Limb (tissue), 2 donors: Measurements from ENCODE around the gene KRT38.

Experiments
- DNase-seq, 2 donors: peaks; one replicate each; pipeline ENCODE4 v3.0.0-alpha.2; 2016; ENCODE audit errors: extremely low spot score in 2 of 2

KRT38 gene

DNA sequence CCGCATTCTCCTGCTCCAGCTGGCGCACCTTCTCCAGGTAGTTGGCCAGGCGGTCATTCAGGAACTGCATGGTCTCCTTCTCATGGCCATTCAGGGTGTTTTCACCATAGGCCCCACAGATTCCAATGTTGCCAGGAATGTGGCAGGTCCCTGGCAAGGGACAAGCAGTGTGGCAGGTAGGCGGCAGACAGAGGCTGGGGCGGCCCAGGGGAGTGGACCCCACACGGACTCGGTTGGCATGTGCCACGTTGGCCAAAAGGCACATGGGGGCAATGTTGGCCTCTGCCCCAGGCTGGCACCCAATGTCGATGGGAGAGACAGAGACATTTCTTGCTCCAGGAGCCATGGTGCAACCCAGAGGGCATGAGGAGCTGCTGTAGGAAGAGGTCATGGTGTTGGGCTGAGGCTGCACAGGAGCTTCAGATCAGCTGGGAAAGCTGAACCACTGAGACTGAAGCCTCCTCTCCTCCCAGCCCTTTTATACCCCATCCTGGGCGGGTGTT is at the start of gene KRT38:
Gene KRT38 (minus strand): TSS at position 453 of the 503 bp plus-strand sequence. CDS start 62 bp downstream, at position 391.
- DNase-seq = no peak

DNA sequence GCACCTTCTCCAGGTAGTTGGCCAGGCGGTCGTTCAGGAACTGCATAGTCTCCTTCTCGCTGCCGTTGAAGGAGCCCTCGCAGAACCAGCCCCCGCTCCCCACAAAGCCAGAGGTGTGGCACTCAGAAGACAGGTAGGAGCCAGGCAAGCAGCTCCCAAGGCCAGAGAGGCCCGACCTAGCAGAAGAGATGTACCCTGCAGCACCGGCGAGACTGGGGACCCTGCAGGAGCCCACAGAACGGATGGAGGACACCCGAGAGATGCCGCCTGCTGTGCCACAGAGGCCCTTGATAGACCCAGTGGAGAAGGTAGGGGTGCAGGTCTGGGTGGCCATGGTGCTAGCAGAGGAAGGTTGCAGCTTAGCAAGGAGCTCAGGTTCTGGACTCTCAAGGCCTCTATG is 48.7 kb upstream of the KRT38 start, which contains the start of gene KRT36:
Gene KRT36 (minus strand): TSS at position 380 of the 400 bp plus-strand sequence. CDS start 46 bp downstream, at position 334.
- DNase-seq = no peak

DNA sequence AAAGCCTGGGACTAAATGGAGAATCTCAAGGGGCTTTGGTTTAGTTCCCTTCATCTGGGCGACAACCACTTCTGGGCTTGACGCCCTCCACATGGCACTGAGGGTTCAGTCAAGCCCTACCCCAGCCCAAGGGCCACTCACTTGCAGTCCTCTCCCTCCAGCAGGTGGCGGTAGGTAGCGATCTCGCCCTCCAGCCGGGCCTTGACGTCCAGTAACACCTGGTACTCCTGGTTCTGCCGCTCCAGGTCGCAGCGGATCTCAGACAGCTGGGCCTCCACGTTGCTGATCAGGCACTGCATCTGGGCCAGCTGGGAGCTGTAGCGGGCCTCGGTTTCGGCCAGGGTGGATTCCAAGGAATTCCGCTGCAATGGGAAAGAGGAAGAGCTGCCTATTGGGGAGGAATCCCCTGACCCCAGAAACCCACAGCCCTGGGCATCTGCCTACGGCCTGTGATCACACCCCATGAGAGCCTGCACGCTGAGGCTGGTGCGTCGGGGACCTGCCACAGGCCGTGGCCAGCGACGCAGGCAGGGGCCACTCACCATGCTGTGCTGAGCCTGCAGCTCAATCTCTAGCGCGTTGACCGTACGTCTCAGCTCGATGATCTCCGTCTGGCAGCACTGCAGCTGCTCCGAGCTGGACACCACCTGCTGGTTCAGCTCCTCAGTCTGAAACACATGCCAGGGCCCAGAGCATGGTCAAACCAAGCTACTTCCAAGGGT is 46.2 kb upstream of the KRT38 start:
- DNase-seq = no peak

DNA sequence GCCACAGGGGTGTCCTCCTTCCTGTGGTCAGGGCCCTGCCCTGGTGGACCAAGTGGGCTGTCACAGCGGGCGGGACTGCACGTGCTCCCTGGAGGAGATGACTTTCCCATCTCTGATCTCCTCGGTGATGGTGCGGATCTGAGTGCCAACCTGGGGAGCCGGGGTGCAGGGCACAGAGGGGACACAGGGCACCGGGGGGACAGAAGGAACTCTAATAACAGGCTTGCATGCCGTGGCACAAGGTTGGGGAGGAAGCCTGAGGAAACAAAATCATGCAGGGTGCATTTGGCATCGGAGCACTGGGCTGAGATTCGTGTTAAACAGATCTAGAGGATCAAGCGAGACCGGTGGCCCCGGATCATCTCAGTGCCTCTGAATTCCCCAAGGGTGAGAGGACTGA is 45.5 kb upstream of the KRT38 start:
- no peak for DNase-seq

DNA sequence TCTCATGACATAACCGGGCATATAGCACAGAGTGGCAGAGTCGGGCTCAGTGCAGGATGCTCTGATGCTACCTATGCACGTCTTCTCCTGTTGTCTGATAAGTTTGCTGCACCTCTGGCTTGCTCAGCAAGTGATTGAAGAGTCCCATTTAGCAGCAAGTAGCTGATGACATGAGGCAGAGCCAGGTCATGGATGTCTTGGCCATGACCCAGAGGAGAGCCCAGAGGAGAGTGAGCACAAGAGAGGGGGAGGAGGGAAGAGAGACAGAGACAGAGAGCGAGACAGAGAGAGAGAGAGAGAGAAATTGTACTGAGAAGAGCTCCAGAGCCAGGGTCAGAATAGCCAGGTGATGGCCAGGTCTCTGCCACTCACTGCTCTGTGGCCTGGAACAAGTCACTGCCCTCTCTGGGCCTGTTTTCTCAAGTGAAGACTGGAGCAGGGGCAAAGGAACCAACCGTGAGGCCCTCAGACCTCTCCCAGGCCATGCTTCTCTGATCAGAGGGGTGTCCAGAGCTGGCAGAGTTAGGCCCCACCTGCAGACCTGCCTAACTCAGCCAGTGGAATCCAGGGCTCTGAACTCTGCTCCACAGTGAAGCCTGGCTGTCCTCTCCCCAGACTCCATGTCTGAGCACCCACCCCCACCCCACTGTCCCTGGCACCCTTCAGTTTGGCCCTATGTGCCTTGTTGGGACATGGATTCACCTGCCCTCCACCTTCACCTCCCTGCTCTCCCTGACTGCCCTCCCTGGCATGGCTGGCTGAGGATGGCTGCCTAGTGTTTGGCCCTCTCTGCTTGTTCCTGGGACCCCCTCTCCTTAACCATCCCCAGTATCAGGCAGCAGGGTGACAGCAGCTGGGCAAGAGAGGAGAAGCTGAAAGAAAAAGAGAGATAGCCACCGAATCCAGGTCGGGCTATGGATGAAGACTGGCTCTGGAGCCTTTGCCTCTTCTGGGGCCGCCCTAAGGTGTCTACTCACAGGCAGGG is 44.4 kb upstream of the KRT38 start:
- DNase-seq = no peak

DNA sequence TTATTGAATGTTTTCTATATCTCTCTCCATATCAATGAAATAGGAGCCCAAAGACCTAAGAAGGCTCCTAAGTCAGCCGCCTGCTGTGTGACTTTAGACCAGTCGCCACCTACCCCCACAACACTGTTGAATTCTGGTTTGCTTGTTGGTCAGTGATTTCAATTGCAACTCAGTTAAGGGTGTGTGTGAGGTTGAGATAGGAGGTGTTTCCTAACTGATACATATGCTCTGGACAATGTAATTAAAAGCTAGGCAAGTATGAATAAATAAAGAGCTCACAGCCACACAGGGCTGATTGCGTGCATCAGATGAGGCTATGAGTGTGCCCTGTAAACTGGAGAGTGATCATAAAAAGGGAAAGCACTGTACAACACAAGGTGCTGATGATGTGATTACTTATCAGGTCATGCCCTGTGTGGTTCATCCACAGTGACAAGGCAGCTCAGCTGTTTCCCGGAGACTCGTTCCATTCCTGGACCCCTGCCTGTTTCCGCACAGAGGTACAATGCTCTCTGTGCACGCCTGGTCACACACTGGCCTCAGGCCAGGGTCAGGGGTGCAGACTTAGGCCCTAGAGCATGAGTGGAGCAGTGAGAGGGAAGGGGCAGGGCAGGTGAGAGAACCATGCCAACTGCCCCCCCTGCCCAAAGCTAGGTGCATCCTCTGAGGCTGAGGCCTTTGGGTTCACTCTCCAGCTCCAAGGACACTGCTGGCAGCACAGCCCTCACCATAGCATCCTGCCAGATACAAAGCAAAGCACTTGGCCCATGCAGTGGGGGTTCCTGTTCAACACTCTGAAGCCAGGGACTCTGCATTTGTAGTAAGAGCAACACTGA is 43.4 kb upstream of the KRT38 start:
- DNase-seq = no peak

DNA sequence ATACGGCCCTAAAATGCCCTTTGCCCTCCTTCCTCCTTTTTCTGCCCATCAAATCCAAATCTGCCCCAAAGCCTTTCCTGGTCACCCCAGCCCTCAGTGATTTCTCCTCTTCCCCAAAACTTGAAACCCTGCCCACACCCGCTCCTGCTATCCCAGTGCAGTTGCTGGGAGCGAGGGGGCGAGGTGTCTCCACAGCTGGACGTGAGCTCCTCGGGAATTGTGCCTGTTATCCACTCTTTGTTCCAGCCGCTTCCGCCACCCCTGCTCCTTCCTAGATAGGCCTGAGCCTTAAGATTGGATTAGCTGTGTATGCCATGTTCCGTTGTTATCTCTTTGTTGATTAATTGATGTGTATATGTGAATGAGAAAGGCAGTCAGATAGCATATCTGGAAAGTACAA is 42.7 kb upstream of the KRT38 start:
- DNase-seq = no peak

DNA sequence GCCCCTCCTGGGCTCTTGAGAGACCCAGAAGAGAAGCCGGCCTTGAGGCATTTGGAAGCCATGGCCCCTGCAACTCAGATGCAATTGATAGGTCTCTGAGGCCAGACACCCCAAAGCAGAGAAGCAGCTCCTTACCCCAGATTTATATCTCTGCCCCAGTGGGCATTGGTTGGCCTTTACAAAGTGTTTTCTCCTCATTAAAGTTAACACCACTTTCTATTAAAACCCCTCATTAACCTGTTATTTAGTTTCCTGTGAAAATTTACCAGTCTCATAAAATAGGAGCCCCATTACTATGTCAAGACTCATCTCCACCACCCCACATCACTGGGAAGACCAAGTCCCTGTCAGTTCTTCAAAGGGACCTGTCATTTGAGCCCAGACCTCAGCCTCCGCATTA is 40.3 kb upstream of the KRT38 start, which contains the start of gene KRT35:
Gene KRT35 (minus strand): TSS at position 116 of the 400 bp plus-strand sequence. CDS start 54 bp downstream, at position 62.
- DNase-seq = no peak

DNA sequence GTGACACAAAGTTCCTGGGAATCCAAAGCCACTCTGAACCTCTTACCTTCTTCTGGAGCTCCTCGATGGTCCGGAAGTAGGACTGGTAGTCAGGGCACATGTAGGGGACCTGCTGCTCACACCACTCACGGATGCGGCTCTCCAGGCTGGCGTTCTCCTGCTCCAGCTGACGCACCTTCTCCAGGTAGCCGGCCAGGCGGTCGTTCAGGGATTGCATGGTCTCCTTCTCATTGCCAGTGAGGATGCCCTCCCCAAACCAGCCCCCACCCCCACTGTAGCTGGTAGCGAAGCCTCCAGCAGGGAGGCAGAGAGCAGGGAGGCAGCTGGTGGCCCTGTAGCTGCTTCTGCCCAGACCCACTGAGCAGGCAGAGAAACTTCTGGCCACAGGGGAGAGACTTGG is 39.8 kb upstream of the KRT38 start:
- no peak for DNase-seq

DNA sequence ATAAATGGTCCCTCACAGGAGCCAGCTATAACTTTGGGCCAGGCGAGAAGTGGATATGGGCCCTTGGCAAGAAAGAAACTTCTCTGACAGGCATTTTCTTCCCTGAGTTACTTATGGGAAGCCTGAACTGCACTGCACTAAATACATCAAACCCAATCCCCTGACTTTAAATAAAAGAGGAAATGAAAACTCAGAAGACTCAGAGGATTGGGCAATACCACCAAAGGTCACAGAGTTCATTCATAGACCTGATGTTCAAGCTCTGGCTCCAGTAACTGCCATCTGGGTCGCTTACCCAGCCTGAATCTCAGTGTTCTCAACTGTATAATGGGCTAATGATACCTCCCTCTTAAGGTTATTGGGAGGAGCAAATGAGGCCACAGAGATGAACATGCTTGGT is 39.4 kb upstream of the KRT38 start:
- DNase-seq = no peak

DNA sequence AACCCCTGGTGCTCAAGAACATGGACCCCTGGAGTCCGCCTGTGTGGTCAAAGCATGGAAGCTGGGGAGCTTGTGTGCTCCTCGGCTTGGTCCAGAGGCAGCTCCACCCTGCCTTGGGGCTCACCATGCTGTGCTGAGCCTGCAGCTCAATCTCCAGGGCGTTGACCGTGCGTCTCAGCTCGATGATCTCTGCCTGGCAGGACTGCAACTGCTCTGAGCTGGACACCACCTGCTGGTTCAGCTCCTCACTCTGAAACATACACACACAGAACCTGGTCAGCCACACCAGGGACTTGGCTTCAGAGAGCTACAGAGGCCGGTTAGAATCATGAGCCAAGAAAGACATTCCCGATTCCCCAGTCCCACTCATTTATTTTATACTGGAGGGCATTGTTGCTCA is 37.5 kb upstream of the KRT38 start:
- DNase-seq = no peak

DNA sequence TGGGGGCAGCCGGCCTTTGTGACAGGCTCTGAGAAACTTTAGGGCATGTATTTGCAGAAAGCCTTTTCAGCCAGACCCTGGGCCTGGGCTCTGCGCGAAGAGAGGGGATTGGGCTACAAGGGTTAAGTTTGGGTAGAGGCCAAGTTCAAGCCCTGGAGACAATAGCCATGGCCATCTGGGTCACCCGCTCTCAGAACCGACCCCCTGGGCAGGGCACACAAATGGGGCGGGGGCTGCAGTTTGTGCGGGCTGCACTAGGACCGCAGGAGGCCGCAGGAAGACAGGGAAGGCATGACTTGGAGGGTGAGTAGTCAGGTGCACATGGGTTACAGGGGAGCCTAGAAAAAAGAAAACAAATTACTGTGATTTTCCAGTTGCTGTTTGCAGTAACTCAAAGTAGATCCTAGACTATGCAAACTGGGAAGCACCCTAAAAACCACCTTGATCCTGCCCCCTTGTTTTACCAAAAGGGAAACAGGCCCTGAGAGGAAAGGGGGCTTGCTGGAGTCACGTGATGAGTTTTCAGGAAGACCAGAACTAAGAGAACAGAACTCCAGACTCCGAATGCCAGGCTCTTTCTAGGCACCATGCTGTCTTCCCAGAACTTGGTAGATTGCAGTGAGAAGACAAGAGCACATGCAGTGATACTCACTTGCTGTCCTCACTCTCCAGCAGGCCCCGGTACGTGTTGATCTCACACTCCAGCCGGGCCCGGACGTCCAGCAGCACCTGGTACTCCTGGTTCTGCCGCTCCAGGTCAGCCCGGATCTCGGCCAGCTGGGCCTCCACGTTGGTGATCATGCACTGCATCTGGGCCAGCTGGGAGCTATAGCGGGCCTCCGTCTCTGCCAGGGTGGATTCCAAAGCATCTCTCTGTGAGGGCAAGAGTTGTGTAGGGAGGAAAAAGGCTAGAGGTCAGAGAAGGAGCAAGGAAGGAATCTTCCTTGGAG is 36.4 kb upstream of the KRT38 start:
- DNase-seq = no peak

DNA sequence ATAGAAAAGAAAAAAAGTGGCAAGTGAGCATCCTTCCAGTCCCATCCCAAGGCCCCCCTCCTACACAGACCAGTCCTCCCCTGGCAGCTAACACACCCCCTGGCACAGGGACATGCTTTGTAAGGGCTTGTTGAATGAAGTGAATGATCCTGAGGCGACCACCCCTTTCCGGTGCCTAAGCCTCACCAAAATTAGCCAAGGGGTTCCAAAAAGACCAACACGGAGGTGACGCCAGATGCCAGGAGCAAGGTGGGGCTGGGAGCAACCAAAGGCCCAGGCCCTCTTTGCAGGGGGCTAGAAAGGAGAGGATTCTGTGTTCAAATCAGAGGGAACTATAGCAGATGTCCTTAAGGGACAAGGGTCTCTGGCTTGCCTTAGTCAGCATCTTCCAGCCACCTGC is 34.6 kb upstream of the KRT38 start:
- DNase-seq = no peak

DNA sequence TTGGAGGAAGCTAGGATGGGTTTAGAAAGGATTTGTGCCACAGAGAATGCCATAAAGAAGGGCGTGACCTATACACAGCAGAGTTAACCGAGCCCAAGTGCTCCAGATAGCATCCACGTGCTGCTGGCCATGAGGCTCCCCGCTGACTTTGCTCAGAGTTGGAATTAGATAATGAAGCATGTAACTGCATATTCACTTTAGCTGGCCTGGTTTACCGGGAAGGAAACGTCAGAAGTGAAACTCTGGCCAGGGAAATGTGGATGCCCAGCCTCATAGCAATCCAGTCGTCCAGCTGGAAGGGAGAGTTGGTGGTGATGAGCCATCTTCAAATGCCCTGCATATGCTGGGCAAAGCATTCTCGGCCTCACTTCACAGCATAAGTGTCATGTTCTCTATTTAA is 34.1 kb upstream of the KRT38 start:
- no peak for DNase-seq

DNA sequence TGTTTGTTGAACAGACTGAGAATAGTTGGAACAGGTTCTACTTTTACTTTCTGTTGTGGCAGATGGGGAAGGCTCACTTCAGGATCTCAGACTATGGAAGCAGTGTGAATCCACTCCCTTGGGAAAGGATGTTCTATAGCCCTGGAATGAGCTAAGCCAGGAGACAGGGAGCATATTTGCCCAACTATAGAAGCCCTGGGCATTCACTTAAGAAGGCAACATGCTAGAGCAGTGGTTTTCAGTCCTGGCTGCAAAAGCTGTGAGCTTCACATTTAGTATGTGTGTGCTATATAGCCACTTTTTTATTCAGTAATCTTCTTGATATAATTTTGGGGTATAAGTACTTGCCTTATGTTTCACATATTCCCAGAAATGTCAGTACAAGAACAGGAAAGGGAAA is 27.6 kb upstream of the KRT38 start:
- no peak for DNase-seq

DNA sequence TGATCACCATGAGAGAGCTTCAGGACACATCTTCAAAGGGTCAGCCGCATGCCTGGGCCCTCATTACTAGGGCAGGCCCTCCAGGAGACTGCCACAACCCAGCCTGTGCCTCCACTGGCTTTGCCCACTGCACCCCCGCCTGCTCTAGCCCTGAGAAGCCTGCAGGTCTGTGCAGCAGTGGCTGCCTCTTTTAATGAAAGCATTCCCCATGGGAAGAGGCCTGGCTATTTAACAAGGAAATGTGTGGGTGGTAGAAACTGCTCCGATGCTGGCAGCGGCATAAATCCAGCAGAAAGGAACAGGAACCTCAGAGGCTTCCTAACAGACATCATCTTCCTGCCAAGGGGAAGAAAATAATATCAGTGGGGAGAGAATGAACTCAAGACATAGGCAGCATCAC is 26.8 kb upstream of the KRT38 start:
- DNase-seq = no peak

DNA sequence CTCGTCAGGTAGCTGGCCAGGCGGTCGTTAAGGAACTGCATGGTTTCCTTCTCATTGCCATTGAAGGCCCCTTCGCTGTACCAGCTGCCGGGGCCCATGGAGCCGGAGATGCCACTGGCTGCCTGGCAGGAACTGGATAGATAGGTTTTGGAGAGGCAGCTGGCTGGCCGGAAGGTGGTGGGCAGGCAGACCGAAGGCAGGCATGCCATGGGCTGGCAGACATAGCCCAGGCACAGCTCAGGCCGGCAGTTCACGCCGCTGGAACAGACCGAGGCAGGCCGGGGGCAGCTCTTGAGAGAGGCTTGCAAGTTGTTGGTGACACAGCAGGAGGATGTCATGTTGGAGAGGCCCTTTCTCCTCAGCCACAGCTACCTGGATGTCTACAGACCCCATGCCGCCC is 26.2 kb upstream of the KRT38 start, which contains the start of gene KRT32:
Gene KRT32 (minus strand): TSS at position 399 of the 400 bp plus-strand sequence. CDS start 61 bp downstream, at position 338.
- DNase-seq = no peak

DNA sequence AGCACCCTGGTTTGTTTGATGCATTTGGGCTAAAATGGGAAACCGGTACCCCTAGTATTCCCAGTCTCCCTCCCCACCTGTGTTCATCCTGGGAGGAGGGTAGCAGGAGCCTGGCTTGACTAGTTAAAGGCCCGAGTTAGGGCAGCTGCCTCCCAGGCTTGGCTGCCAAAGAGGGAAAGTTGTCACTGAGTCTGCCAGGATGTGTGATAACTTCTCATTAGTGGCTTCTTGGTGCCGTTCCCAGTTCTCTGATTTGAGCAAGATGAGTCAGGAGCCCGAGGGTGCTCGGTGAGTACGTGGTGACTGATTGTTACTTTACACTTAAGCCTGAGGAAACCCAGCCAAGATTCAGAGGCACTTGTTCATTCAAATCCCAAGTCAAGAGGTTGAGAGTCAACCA is 23.9 kb upstream of the KRT38 start:
- no peak for DNase-seq

DNA sequence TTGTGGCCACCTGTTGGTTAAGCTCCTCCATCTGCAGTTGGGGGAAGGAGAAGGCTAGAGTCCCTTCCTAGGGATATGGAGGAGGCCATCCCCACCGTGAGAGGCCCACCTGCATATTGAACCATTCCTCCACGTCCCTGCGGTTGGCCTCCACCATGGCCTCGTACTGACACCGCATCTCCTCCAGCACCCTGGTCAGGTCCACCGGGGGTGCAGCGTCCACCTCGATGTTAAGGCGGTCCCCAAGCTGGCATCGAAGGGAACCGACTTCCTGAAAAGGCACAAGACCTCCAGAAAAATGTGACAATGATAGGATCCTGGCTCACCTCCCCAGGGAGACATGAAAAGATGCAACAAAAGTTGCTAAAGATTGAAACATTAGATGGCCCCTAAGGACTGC is 23.4 kb upstream of the KRT38 start:
- DNase-seq = no peak

DNA sequence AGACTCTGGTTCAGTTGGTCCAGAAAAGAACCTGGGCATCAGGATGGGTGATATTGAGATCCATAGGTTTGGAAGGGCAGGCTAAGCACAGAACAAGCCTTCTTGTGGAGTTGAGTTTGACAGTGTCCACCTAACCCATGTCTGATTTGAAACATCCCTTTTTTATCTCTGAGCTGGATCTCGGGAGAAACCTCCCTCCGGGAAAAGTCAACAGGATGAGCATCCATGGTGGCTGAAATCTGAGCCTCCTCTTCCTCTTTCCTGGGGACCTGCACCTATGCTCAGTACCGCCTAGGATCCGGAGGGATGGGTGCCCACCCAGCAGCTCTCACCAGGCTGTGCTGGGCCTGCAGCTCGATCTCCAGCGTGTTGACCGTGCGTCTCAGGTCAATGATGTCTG is 23.0 kb upstream of the KRT38 start:
- no peak for DNase-seq
